Activated naive CD8-positive, alpha-beta T cell treated with anti-CD3 and anti-CD28 coated beads, Interleukin-2, amount 50 U/mL, for 24 hours (primary cell): Measurements from ENCODE around the gene HSPA12B.
A peak's percentile ranks its signal among the peaks of the same experiment; 100 is the strongest.

Experiments
- ATAC-seq: fragments of 150-1000 bp; cut with Tn5 transposase; one replicate; pipeline ENCODE4 v1.10.0; 2021
- DNase-seq: peaks from one replicate; pipeline ENCODE4 v3.0.0; 2021
- H3K27ac Mint-ChIP-seq: one replicate; pipeline ENCODE4 v1.8.0; 2021; ENCODE audit warnings: mild to moderate bottlenecking, mixed read lengths
- H3K27me3 Mint-ChIP-seq: one replicate; pipeline ENCODE4 v1.8.0; 2021; ENCODE audit warnings: mixed read lengths
- H3K36me3 Mint-ChIP-seq: one replicate; pipeline ENCODE4 v1.8.0; 2021; ENCODE audit warnings: low read depth, mixed read lengths
- H3K4me1 Mint-ChIP-seq: one replicate; pipeline ENCODE4 v1.8.0; 2021; ENCODE audit warnings: mixed read lengths
- H3K4me3 Mint-ChIP-seq: one replicate; pipeline ENCODE4 v1.8.0; 2021; ENCODE audit warnings: mild to moderate bottlenecking, moderate library complexity, mixed read lengths
- H3K9me3 Mint-ChIP-seq: one replicate; pipeline ENCODE4 v1.8.0; 2021; ENCODE audit warnings: mixed read lengths

Gene HSPA12B

GRCh38 chr20:3710703-3711483 is 21.6 kb upstream of the HSPA12B start:
- no peaks in the 10 kb centered on the region for H3K27me3 Mint-ChIP-seq
- H3K27ac Mint-ChIP-seq, result no peak overlapping the region
- no peaks in the 10 kb centered on the region for H3K9me3 Mint-ChIP-seq
- H3K36me3 Mint-ChIP-seq, result no peaks in the 10 kb centered on the region
- H3K4me1 Mint-ChIP-seq, result no peaks in the 10 kb centered on the region
- DNase-seq, result peak; percentile 89
- peak; percentile 53 for ATAC-seq
- H3K4me3 Mint-ChIP-seq, result no peak overlapping the region

GRCh38 chr20:3711484-3711941 is 21.0 kb upstream of the HSPA12B start:
- no peaks in the 10 kb centered on the region for H3K4me1 Mint-ChIP-seq
- no peaks in the 10 kb centered on the region for H3K27me3 Mint-ChIP-seq
- no peak overlapping the region for H3K4me3 Mint-ChIP-seq
- DNase-seq, result no peak
- H3K36me3 Mint-ChIP-seq, result no peaks in the 10 kb centered on the region
- no peak for ATAC-seq
- H3K27ac Mint-ChIP-seq, result no peak overlapping the region
- no peaks in the 10 kb centered on the region for H3K9me3 Mint-ChIP-seq

GRCh38 chr20:3712279-3712873 is 20.1 kb upstream of the HSPA12B start, which contains the start of gene SIGLEC1:
Gene SIGLEC1, minus strand, starts transcription at chr20:3712600. Its CDS starts 5,472 bp downstream, at chr20:3707128.
- Mint-ChIP-seq H3K9me3 (no peaks in the 10 kb centered on the region), H3K4me3 (no peak within 1 kb of the TSS), H3K27ac (no peak within 1 kb of the TSS), H3K27me3 (no peaks in the 10 kb centered on the region), H3K36me3 (no peaks in the 10 kb centered on the region), H3K4me1 (no peaks in the 10 kb centered on the region)
- ATAC-seq (no peak), DNase-seq (no peak)

- no peak overlapping the region for H3K4me3 Mint-ChIP-seq
- H3K27me3 Mint-ChIP-seq, result no peaks in the 10 kb centered on the region
- no peaks in the 10 kb centered on the region for H3K36me3 Mint-ChIP-seq
- H3K4me1 Mint-ChIP-seq, result no peaks in the 10 kb centered on the region
- H3K9me3 Mint-ChIP-seq, result no peaks in the 10 kb centered on the region
- DNase-seq (no peak), ATAC-seq (no peak)
- no peak overlapping the region for H3K27ac Mint-ChIP-seq
These were observed 18.4 kb upstream of the HSPA12B start for GRCh38 chr20:3714092-3714491.

- no peak overlapping the region for H3K4me3 Mint-ChIP-seq
- no peaks in the 10 kb centered on the region for H3K36me3 Mint-ChIP-seq
- H3K27ac Mint-ChIP-seq, result no peak overlapping the region
- DNase-seq (peak; percentile 30), ATAC-seq (peak; percentile 91)
- H3K27me3 Mint-ChIP-seq, result peaks cover 6% of the 10 kb centered on the region
- no peaks in the 10 kb centered on the region for H3K9me3 Mint-ChIP-seq
- peaks cover 8% of the 10 kb centered on the region for H3K4me1 Mint-ChIP-seq
These were observed 16.2 kb upstream of the HSPA12B start for GRCh38 chr20:3716195-3716834.

GRCh38 chr20:3719046-3719445 is 13.4 kb upstream of the HSPA12B start:
- Mint-ChIP-seq H3K36me3 (no peaks in the 10 kb centered on the region), H3K27ac (no peak overlapping the region), H3K4me1 (peaks cover 8% of the 10 kb centered on the region), H3K27me3 (peaks cover 12% of the 10 kb centered on the region), H3K4me3 (no peak overlapping the region), H3K9me3 (no peaks in the 10 kb centered on the region)
- DNase-seq (no peak), ATAC-seq (no peak)

- Mint-ChIP-seq H3K27ac (no peak overlapping the region), H3K4me1 (peaks cover 8% of the 10 kb centered on the region), H3K27me3 (peaks cover 15% of the 10 kb centered on the region), H3K9me3 (no peaks in the 10 kb centered on the region), H3K4me3 (no peak overlapping the region), H3K36me3 (no peaks in the 10 kb centered on the region)
- ATAC-seq, result no peak
- no peak for DNase-seq
These were observed 12.4 kb upstream of the HSPA12B start for GRCh38 chr20:3720068-3720467.

- H3K9me3 Mint-ChIP-seq, result no peaks in the 10 kb centered on the region
- H3K4me3 Mint-ChIP-seq, result no peak overlapping the region
- no peak overlapping the region for H3K27ac Mint-ChIP-seq
- DNase-seq (no peak), ATAC-seq (no peak)
- H3K4me1 Mint-ChIP-seq, result peaks cover 8% of the 10 kb centered on the region
- peaks cover 15% of the 10 kb centered on the region for H3K27me3 Mint-ChIP-seq
- no peaks in the 10 kb centered on the region for H3K36me3 Mint-ChIP-seq
These were observed 11.9 kb upstream of the HSPA12B start for GRCh38 chr20:3720626-3721025.

GRCh38 chr20:3721912-3722311 is 10.6 kb upstream of the HSPA12B start:
- ATAC-seq, result no peak
- no peak for DNase-seq
- H3K36me3 Mint-ChIP-seq, result no peaks in the 10 kb centered on the region
- peaks cover 8% of the 10 kb centered on the region for H3K4me1 Mint-ChIP-seq
- H3K9me3 Mint-ChIP-seq, result no peaks in the 10 kb centered on the region
- no peak overlapping the region for H3K27ac Mint-ChIP-seq
- H3K4me3 Mint-ChIP-seq, result no peak overlapping the region
- peaks cover 19% of the 10 kb centered on the region for H3K27me3 Mint-ChIP-seq

- DNase-seq (no peak), ATAC-seq (no peak)
- peaks cover 8% of the 10 kb centered on the region for H3K4me1 Mint-ChIP-seq
- H3K4me3 Mint-ChIP-seq, result no peak overlapping the region
- H3K27me3 Mint-ChIP-seq, result peaks cover 32% of the 10 kb centered on the region
- H3K27ac Mint-ChIP-seq, result no peak overlapping the region
- no peaks in the 10 kb centered on the region for H3K36me3 Mint-ChIP-seq
- no peaks in the 10 kb centered on the region for H3K9me3 Mint-ChIP-seq
These were observed 9.2 kb upstream of the HSPA12B start for GRCh38 chr20:3723284-3723683.

- ATAC-seq (no peak), DNase-seq (no peak)
- H3K4me1 Mint-ChIP-seq, result peaks cover 8% of the 10 kb centered on the region
- H3K9me3 Mint-ChIP-seq, result no peaks in the 10 kb centered on the region
- H3K27me3 Mint-ChIP-seq, result peaks cover 34% of the 10 kb centered on the region
- H3K27ac Mint-ChIP-seq, result no peak overlapping the region
- no peak overlapping the region for H3K4me3 Mint-ChIP-seq
- no peaks in the 10 kb centered on the region for H3K36me3 Mint-ChIP-seq
These were observed 8.1 kb upstream of the HSPA12B start for GRCh38 chr20:3724356-3724755.

- Mint-ChIP-seq H3K36me3 (no peaks in the 10 kb centered on the region), H3K27me3 (peaks cover 43% of the 10 kb centered on the region), H3K9me3 (no peaks in the 10 kb centered on the region), H3K4me3 (no peak overlapping the region), H3K27ac (no peak overlapping the region), H3K4me1 (no peaks in the 10 kb centered on the region)
- no peak for DNase-seq
- ATAC-seq, result no peak
These were observed 5.0 kb upstream of the HSPA12B start for GRCh38 chr20:3727401-3728021.

- DNase-seq (no peak), ATAC-seq (no peak)
- Mint-ChIP-seq H3K4me1 (no peaks in the 10 kb centered on the region), H3K36me3 (no peaks in the 10 kb centered on the region), H3K4me3 (no peak overlapping the region), H3K9me3 (no peaks in the 10 kb centered on the region), H3K27ac (no peak overlapping the region), H3K27me3 (peaks cover 48% of the 10 kb centered on the region)
These were observed 4.1 kb upstream of the HSPA12B start for GRCh38 chr20:3728354-3728753.

- Mint-ChIP-seq H3K27me3 (peaks cover 51% of the 10 kb centered on the region), H3K27ac (no peak overlapping the region), H3K4me3 (no peak overlapping the region), H3K36me3 (no peaks in the 10 kb centered on the region), H3K4me1 (no peaks in the 10 kb centered on the region), H3K9me3 (no peaks in the 10 kb centered on the region)
- ATAC-seq, result no peak
- DNase-seq, result no peak
These were observed 3.6 kb upstream of the HSPA12B start for GRCh38 chr20:3728876-3729275.

- ATAC-seq, result no peak
- peaks cover 48% of the 10 kb centered on the region for H3K27me3 Mint-ChIP-seq
- DNase-seq, result no peak
- no peak overlapping the region for H3K4me3 Mint-ChIP-seq
- H3K9me3 Mint-ChIP-seq, result no peaks in the 10 kb centered on the region
- no peaks in the 10 kb centered on the region for H3K4me1 Mint-ChIP-seq
- no peaks in the 10 kb centered on the region for H3K36me3 Mint-ChIP-seq
- no peak overlapping the region for H3K27ac Mint-ChIP-seq
These were observed 3.1 kb upstream of the HSPA12B start for GRCh38 chr20:3729378-3729777.
